Hepatocyte (in vitro differentiated cells): ENCODE results near the gene SLC14A1. TPM values are rescaled to one million over a fixed set of nuclear protein-coding genes. Genes with fewer than 3 reads are reported as not detected.

Source experiments
- DNase-seq: peaks from one replicate; pipeline ENCODE4 v3.0.0-alpha.2; 2016; ENCODE audit warnings: low spot score
- H2AFZ ChIP-seq: fragments of 200-600 bp; sonication (generic); 2 replicates; pipeline ENCODE4 v1.6.0; 2016; ENCODE audit warnings: antibody characterized with exemption, mild to moderate bottlenecking
- H3K27ac ChIP-seq: fragments of 200-600 bp; sonication (generic); 2 replicates; pipeline ENCODE4 v1.5.1; 2016; ENCODE audit warnings: mild to moderate bottlenecking
- H3K27me3 ChIP-seq: fragments of 200-600 bp; sonication (generic); 2 replicates; pipeline ENCODE4 v1.6.1; 2016
- H3K36me3 ChIP-seq: fragments of 200-600 bp; sonication (generic); replicated peaks from 2 replicates; pipeline ENCODE4 v1.5.1; 2016; ENCODE audit warnings: low read depth; ENCODE audit not compliant: insufficient read depth
- H3K4me1 ChIP-seq: fragments of 200-600 bp; sonication (generic); 2 replicates; pipeline ENCODE4 v1.5.1; 2016; ENCODE audit warnings: mild to moderate bottlenecking, moderate library complexity; ENCODE audit not compliant: insufficient read depth
- H3K4me2 ChIP-seq: fragments of 200-600 bp; sonication (generic); 2 replicates; pipeline ENCODE4 v1.6.0; 2016
- H3K4me3 ChIP-seq: fragments of 200-600 bp; sonication (generic); 2 replicates; pipeline ENCODE4 v1.5.1; 2016; ENCODE audit warnings: mild to moderate bottlenecking
- H3K79me2 ChIP-seq: fragments of 200-600 bp; sonication (generic); 2 replicates; pipeline ENCODE4 v1.6.0; 2017; ENCODE audit warnings: mild to moderate bottlenecking
- H3K9me2 ChIP-seq: fragments of 200-600 bp; sonication (generic); replicated peaks from 2 replicates; pipeline ENCODE4 v1.6.0; 2017; ENCODE audit warnings: mild to moderate bottlenecking; ENCODE audit not compliant: insufficient read depth
- H3K9me3 ChIP-seq: fragments of 200-600 bp; sonication (generic); 2 replicates; pipeline ENCODE4 v1.5.1; 2016; ENCODE audit warnings: low read depth, mild to moderate bottlenecking
- H4K20me1 ChIP-seq: fragments of 200-600 bp; sonication (generic); 2 replicates; pipeline ENCODE4 v1.6.0; 2016; ENCODE audit warnings: mild to moderate bottlenecking; ENCODE audit not compliant: insufficient read depth, poor library complexity, severe bottlenecking
- CTCF ChIP-seq: fragments of 200-600 bp; sonication (generic); IDR thresholded peaks from 2 replicates; pipeline ENCODE4 v1.5.1; 2016; ENCODE audit warnings: antibody characterized with exemption, mild to moderate bottlenecking; ENCODE audit not compliant: poor library complexity
- EZH2 ChIP-seq: fragments of 200-600 bp; sonication (generic); IDR thresholded peaks from 2 replicates; pipeline ENCODE4 v1.6.1; 2016; ENCODE audit warnings: antibody characterized with exemption, mild to moderate bottlenecking, borderline replicate concordance
- EZH2phosphoT487 ChIP-seq: fragments of 200-600 bp; sonication (generic); IDR thresholded peaks from one replicate; pipeline ENCODE4 v1.6.1; 2018; ENCODE audit warnings: antibody characterized with exemption, mild to moderate bottlenecking, low read depth, moderate library complexity; ENCODE audit not compliant: unreplicated experiment, severe bottlenecking
- WGBS: methylation state at CpG from one replicate; pipeline ENCODE4 v1.1.6; 2016; ENCODE audit warnings: low lambda C conversion rate; ENCODE audit errors: missing lambda C conversion rate; 5-methylcytosine and 5-hydroxymethylcytosine counted together
- polyA plus RNA-seq: library from polyadenylated mRNA; unstranded; fragments of >200 nt; fragmentation: Nextera tagmentation; extraction: Ambion mirVana; gene quantifications from 2 replicates; pipeline ENCODE4 v1.2.1, GENCODE V29; 2016
- total RNA-seq: library from RNA; depleted of rRNA; stranded (reverse); fragments of >200 nt; gene quantifications from 2 replicates; pipeline ENCODE4 v1.2.3, GENCODE V29; 2014

The SLC14A1 gene
- total and polyA plus RNA-seq, 2 experiments from 2014 or later: 0.98 to 4.1 TPM

GRCh38 chr18:45728336-45729010 is 4.5 kb downstream of the SLC14A1 start:
- Histone ChIP-seq H2AFZ (no peak overlapping the region), H3K27me3 (no peaks in the 10 kb centered on the region), H3K79me2 (no peaks in the 10 kb centered on the region), H3K4me3 (no peak overlapping the region), H3K4me1 (no peaks in the 10 kb centered on the region), H4K20me1 (no peaks in the 10 kb centered on the region), H3K36me3 (no peaks in the 10 kb centered on the region), H3K9me2 (no peaks in the 10 kb centered on the region), H3K27ac (no peak overlapping the region), H3K4me2 (no peak overlapping the region), H3K9me3 (no peaks in the 10 kb centered on the region)
- 38% methylated on average over 2 of the region's 2 CpGs for WGBS
- no peak for TF ChIP-seq CTCF
- TF ChIP-seq EZH2: no peak
- TF ChIP-seq EZH2phosphoT487: no peak
- DNase-seq: no peak

- WGBS: 73% methylated on average over 6 of the region's 6 CpGs
- Histone ChIP-seq H3K9me2 (no peaks in the 10 kb centered on the region), H2AFZ (no peak overlapping the region), H3K36me3 (no peaks in the 10 kb centered on the region), H3K27ac (no peak overlapping the region), H3K9me3 (no peaks in the 10 kb centered on the region), H3K4me2 (no peak overlapping the region), H3K4me3 (no peak overlapping the region), H3K4me1 (no peaks in the 10 kb centered on the region), H3K27me3 (no peaks in the 10 kb centered on the region), H4K20me1 (no peaks in the 10 kb centered on the region), H3K79me2 (no peaks in the 10 kb centered on the region)
- no peak for DNase-seq
- TF ChIP-seq EZH2 (no peak), EZH2phosphoT487 (no peak), CTCF (no peak)
Observed at GRCh38 chr18:45730832-45731575, 7.0 kb downstream of the SLC14A1 start.

GRCh38 chr18:45731716-45732115 is 7.7 kb downstream of the SLC14A1 start:
- H3K27me3 ChIP-seq: no peaks in the 10 kb centered on the region
- no peak overlapping the region for H3K4me3 ChIP-seq
- H3K27ac ChIP-seq: no peak overlapping the region
- H3K79me2 ChIP-seq: no peaks in the 10 kb centered on the region
- no peaks in the 10 kb centered on the region for H3K36me3 ChIP-seq
- H3K9me2 ChIP-seq: no peaks in the 10 kb centered on the region
- no peaks in the 10 kb centered on the region for H3K4me1 ChIP-seq
- H4K20me1 ChIP-seq: no peaks in the 10 kb centered on the region
- no peak for DNase-seq
- H2AFZ ChIP-seq: no peak overlapping the region
- 84% methylated on average over 2 of the region's 2 CpGs for WGBS
- TF ChIP-seq EZH2 (no peak), CTCF (no peak), EZH2phosphoT487 (no peak)
- H3K9me3 ChIP-seq: no peaks in the 10 kb centered on the region
- no peak overlapping the region for H3K4me2 ChIP-seq
